H9 (cell line): ENCODE results near the gene RAB6B. TPM values are rescaled to one million over a fixed set of nuclear protein-coding genes. Genes with fewer than 3 reads are reported as not detected.

Source experiments
- DNase-seq: peaks from one replicate; pipeline ENCODE4 v3.0.0-alpha.2; 2017
- H2AFZ ChIP-seq: one replicate; pipeline ENCODE4 v1.6.1; 2013; ENCODE audit warnings: mild to moderate bottlenecking, low read length, control low read depth, moderate library complexity
- H2AK5ac ChIP-seq: 2 replicates; pipeline ENCODE4 v1.6.1; 2013; ENCODE audit warnings: low read length, control low read depth, mixed read lengths; ENCODE audit not compliant: insufficient read length
- H2BK120ac ChIP-seq: one replicate; pipeline ENCODE4 v1.6.1; 2013; ENCODE audit warnings: low read depth, mild to moderate bottlenecking, low read length, control low read depth, inconsistent platforms; ENCODE audit not compliant: poor library complexity, severe bottlenecking
- H2BK12ac ChIP-seq: 2 replicates; pipeline ENCODE4 v1.6.1; 2013; ENCODE audit warnings: low read length, control low read depth, mixed read lengths, low read depth; ENCODE audit not compliant: insufficient read length
- H2BK15ac ChIP-seq: 2 replicates; pipeline ENCODE4 v1.6.1; 2013; ENCODE audit warnings: low read depth, low read length, control low read depth
- H2BK20ac ChIP-seq: one replicate; pipeline ENCODE4 v1.6.1; 2013; ENCODE audit warnings: low read depth, mild to moderate bottlenecking, low read length, control low read depth, inconsistent platforms; ENCODE audit not compliant: poor library complexity, severe bottlenecking
- H2BK5ac ChIP-seq: 2 replicates; pipeline ENCODE4 v1.6.1; 2013; ENCODE audit warnings: low read length, control low read depth, mixed read lengths; ENCODE audit not compliant: insufficient read length
- H3K14ac ChIP-seq: 2 replicates; pipeline ENCODE4 v1.6.1; 2013; ENCODE audit warnings: low read length, control low read depth; ENCODE audit not compliant: insufficient read depth
- H3K18ac ChIP-seq: 2 replicates; pipeline ENCODE4 v1.6.1; 2013; ENCODE audit warnings: low read depth, mild to moderate bottlenecking, mixed read lengths, low read length, control low read depth; ENCODE audit not compliant: insufficient read length
- H3K23ac ChIP-seq: 2 replicates; pipeline ENCODE4 v1.6.1; 2013; ENCODE audit warnings: low read length, control low read depth, mixed read lengths, low read depth; ENCODE audit not compliant: insufficient read length
- H3K23me2 ChIP-seq: 2 replicates; pipeline ENCODE4 v1.6.1; 2013; ENCODE audit warnings: low read depth, mild to moderate bottlenecking, mixed read lengths, low read length, control low read depth; ENCODE audit not compliant: insufficient read length, poor library complexity, severe bottlenecking
- H3K27ac ChIP-seq: 2 replicates; pipeline ENCODE4 v1.5.1; 2013; ENCODE audit warnings: low read length, control low read depth, mixed read lengths, low read depth; ENCODE audit not compliant: insufficient read length
- H3K27me3 ChIP-seq: 2 replicates; pipeline ENCODE4 v1.6.1; 2013; ENCODE audit warnings: low read length, control low read depth, inconsistent platforms; ENCODE audit not compliant: insufficient read depth
- H3K4ac ChIP-seq: 2 replicates; pipeline ENCODE4 v1.6.1; 2013; ENCODE audit warnings: low read depth, mild to moderate bottlenecking, control low read depth, inconsistent platforms, low read length, moderate library complexity
- H3K4me1 ChIP-seq: 2 replicates; pipeline ENCODE4 v1.6.1; 2013; ENCODE audit warnings: low read length, control low read depth, inconsistent platforms; ENCODE audit not compliant: insufficient read depth
- H3K4me2 ChIP-seq: 2 replicates; pipeline ENCODE4 v1.6.1; 2013; ENCODE audit warnings: low read length, control low read depth, mixed read lengths; ENCODE audit not compliant: insufficient read length, insufficient read depth
- H3K56ac ChIP-seq: 2 replicates; pipeline ENCODE4 v1.6.1; 2013; ENCODE audit warnings: low read depth, mild to moderate bottlenecking, mixed read lengths, low read length, control low read depth; ENCODE audit not compliant: insufficient read length
- H3K79me1 ChIP-seq: 2 replicates; pipeline ENCODE4 v1.6.1; 2013; ENCODE audit warnings: low read depth, mild to moderate bottlenecking, moderate library complexity, low read length, control low read depth, inconsistent platforms; ENCODE audit not compliant: insufficient read depth, poor library complexity, severe bottlenecking
- H3K79me2 ChIP-seq: 2 replicates; pipeline ENCODE4 v1.6.1; 2013; ENCODE audit warnings: low read length, control low read depth, inconsistent platforms; ENCODE audit not compliant: insufficient read depth
- H3K9ac ChIP-seq: 2 replicates; pipeline ENCODE4 v1.6.1; 2013; ENCODE audit warnings: low read length, control low read depth, mixed read lengths; ENCODE audit not compliant: insufficient read length; ENCODE audit errors: extremely low read depth
- H3K9me3 ChIP-seq: one replicate; pipeline ENCODE4 v1.6.1; 2013; ENCODE audit warnings: low read depth, low read length, inconsistent platforms; ENCODE audit not compliant: control insufficient read depth
- H3T11ph ChIP-seq: one replicate; pipeline ENCODE4 v1.6.1; 2013; ENCODE audit warnings: mild to moderate bottlenecking, low read length, control low read depth, inconsistent platforms
- H4K20me1 ChIP-seq: one replicate; pipeline ENCODE4 v1.6.1; 2013; ENCODE audit not compliant: control insufficient read depth, insufficient read length, insufficient read depth
- H4K5ac ChIP-seq: 2 replicates; pipeline ENCODE4 v1.6.1; 2013; ENCODE audit warnings: low read depth, mild to moderate bottlenecking, mixed read lengths, low read length, control low read depth; ENCODE audit not compliant: insufficient read length
- H4K8ac ChIP-seq: replicated peaks from 2 replicates; pipeline ENCODE4 v1.6.1; 2013; ENCODE audit warnings: low read length, control low read depth, mixed read lengths, low read depth; ENCODE audit not compliant: insufficient read length
- H4K91ac ChIP-seq: 2 replicates; pipeline ENCODE4 v1.6.1; 2013; ENCODE audit warnings: low read depth, mild to moderate bottlenecking, moderate library complexity, mixed read lengths, low read length, control low read depth; ENCODE audit not compliant: insufficient read length
- H3K27ac Mint-ChIP-seq, 3 experiments: 2 replicates in 2 of 3; 3 replicates in 1 of 3; pipeline ENCODE4 v1.8.0; 2020 to 2021; ENCODE audit warnings: mixed read lengths in 3 of 3, mild to moderate bottlenecking in 1 of 3, moderate library complexity in 1 of 3
- H3K27me3 Mint-ChIP-seq: 2 replicates; pipeline ENCODE4 v1.8.0; 2021; ENCODE audit warnings: low read depth, mild to moderate bottlenecking, moderate library complexity, mixed read lengths
- H3K36me3 Mint-ChIP-seq, 3 experiments: 2 replicates in 2 of 3; 3 replicates in 1 of 3; pipeline ENCODE4 v1.8.0; 2020 to 2021; ENCODE audit warnings: low read depth in 3 of 3, mixed read lengths in 3 of 3; ENCODE audit not compliant: insufficient read depth in 1 of 3
- H3K4me1 Mint-ChIP-seq, 2 experiments: 2 replicates each; pipeline ENCODE4 v1.8.0; 2020; ENCODE audit warnings: mixed read lengths in 2 of 2
- H3K4me3 Mint-ChIP-seq, 2 experiments: 2 replicates in 1 of 2; 3 replicates in 1 of 2; pipeline ENCODE4 v1.8.0; 2020 to 2021; ENCODE audit warnings: mild to moderate bottlenecking in 2 of 2, mixed read lengths in 2 of 2, moderate library complexity in 1 of 2
- H3K9me3 Mint-ChIP-seq, 2 experiments: 2 replicates in 1 of 2; 3 replicates in 1 of 2; pipeline ENCODE4 v1.8.0; 2020; ENCODE audit warnings: mild to moderate bottlenecking in 2 of 2, mixed read lengths in 2 of 2, moderate library complexity in 1 of 2
- WGBS: extraction: QIAGEN DNeasy Blood & Tissue Kit; methylation state at CpG from one replicate; pipeline ENCODE4 v1.1.7; 2013; ENCODE audit warnings: missing lambda C conversion rate, low lambda C conversion rate, mixed read lengths; ENCODE audit not compliant: insufficient read length; ENCODE audit errors: extremely low coverage; 5-methylcytosine and 5-hydroxymethylcytosine counted together
- total RNA-seq: library from RNA; stranded (reverse); gene quantifications from 2 replicates; pipeline ENCODE4 v1.2.1, GENCODE V29; 2021
- TF ChIP-seq, protein P1 (sequence below): fragments of 200-600 bp; sonication (generic); conservative IDR thresholded peaks from 3 replicates; pipeline ENCODE4 v1.8.0; 2021; ENCODE audit warnings: antibody characterized with exemption, mild to moderate bottlenecking

Gene RAB6B
- total RNA-seq, 1 experiment from 2014 or later: 12.3 TPM

DNA sequence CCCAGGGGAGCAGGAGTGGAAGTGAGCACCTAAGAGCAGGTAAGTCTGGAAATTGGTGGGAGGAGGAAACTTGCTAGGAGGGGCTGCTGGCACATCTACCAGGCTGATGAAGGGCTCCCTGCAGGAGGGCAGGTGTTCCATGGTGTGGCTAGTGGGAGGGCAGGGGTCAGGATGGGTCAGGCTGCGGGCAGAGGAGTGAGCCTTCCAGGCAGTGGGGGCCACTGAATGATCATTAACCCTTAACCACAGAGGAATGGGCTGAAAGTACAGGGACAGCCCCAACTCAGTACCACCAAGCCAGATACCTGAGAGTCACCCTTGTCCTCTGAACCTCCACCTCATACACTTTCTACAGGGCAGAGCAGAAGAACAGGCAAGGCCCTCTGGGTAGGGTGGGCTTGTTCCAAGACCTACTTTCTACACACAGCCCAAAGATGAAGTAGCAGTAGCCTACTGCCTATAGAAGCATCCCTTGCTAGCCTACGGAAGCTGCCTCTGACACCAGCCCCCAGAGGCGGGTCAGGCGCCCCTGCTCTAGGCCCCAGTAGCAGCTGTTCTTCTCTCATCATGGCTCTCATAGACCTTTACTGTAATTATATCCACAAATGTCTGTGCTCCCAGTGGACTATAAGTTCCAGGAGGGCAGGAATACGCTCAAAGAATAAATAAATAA is 4.6 kb downstream of the RAB6B start:
- no peak overlapping the region for H4K5ac ChIP-seq
- Mint-ChIP-seq H3K9me3 (no peaks in the 10 kb centered on the region), H3K4me3 (no peak overlapping the region), H3K4me1 (peaks cover 5 to 27% of the 10 kb centered on the region in 2 experiments), H3K27me3 (peaks cover 39% of the 10 kb centered on the region), H3K27ac (no peak overlapping the region), H3K36me3 (no peaks in the 10 kb centered on the region)
- no CpG with 5 or more reads among the region's 5 CpGs for WGBS
- no peak overlapping the region for H2BK5ac ChIP-seq
- H3T11ph ChIP-seq: no peak overlapping the region
- TF ChIP-seq, protein P1, sequence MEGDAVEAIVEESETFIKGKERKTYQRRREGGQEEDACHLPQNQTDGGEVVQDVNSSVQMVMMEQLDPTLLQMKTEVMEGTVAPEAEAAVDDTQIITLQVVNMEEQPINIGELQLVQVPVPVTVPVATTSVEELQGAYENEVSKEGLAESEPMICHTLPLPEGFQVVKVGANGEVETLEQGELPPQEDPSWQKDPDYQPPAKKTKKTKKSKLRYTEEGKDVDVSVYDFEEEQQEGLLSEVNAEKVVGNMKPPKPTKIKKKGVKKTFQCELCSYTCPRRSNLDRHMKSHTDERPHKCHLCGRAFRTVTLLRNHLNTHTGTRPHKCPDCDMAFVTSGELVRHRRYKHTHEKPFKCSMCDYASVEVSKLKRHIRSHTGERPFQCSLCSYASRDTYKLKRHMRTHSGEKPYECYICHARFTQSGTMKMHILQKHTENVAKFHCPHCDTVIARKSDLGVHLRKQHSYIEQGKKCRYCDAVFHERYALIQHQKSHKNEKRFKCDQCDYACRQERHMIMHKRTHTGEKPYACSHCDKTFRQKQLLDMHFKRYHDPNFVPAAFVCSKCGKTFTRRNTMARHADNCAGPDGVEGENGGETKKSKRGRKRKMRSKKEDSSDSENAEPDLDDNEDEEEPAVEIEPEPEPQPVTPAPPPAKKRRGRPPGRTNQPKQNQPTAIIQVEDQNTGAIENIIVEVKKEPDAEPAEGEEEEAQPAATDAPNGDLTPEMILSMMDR: no peak
- no peak overlapping the region for H2BK20ac ChIP-seq
- H2AK5ac ChIP-seq: no peak overlapping the region
- H3K4me2 ChIP-seq: no peak overlapping the region
- H3K56ac ChIP-seq: no peak overlapping the region
- H4K91ac ChIP-seq: no peak overlapping the region
- H3K9me3 ChIP-seq: no peaks in the 10 kb centered on the region
- H3K79me2 ChIP-seq: no peaks in the 10 kb centered on the region
- no peak overlapping the region for H2BK120ac ChIP-seq
- H2AFZ ChIP-seq: no peak overlapping the region
- no peak overlapping the region for H3K27ac ChIP-seq
- H3K4me1 ChIP-seq: no peaks in the 10 kb centered on the region; the same call in 1 of the 2 replicates
- H2BK15ac ChIP-seq: no peak overlapping the region
- H3K4ac ChIP-seq: no peak overlapping the region
- H3K27me3 ChIP-seq: peaks cover 6% of the 10 kb centered on the region; the same call in 1 of the 2 replicates
- H2BK12ac ChIP-seq: no peak overlapping the region
- H3K18ac ChIP-seq: no peak overlapping the region
- peaks cover 9% of the 10 kb centered on the region for H3K23me2 ChIP-seq
- DNase-seq: no peak
- no peak overlapping the region for H3K9ac ChIP-seq
- H3K79me1 ChIP-seq: no peaks in the 10 kb centered on the region
- no peak overlapping the region for H3K14ac ChIP-seq
- H3K23ac ChIP-seq: no peak overlapping the region
- no peak overlapping the region for H4K8ac ChIP-seq
- no peaks in the 10 kb centered on the region for H4K20me1 ChIP-seq
